GM13976 (cell line): ENCODE data around the gene OOSP3.
"Not testable (repeated sequence)": the region's sequence is repeated elsewhere in the genome, so short reads cannot be mapped to it uniquely, and the experiment has no call there.

Source experiments
- DNase-seq: peaks from one replicate; pipeline ENCODE4 v3.0.0; 2012; ENCODE audit warnings: low spot score
- CTCF ChIP-seq: IDR thresholded peaks from 2 replicates; pipeline ENCODE4 v1.5.1; 2012; ENCODE audit warnings: borderline replicate concordance, mild to moderate bottlenecking; ENCODE audit not compliant: insufficient read depth; ENCODE audit errors: extremely low read depth, missing control alignments, control extremely low read depth
- in situ Hi-C: fragments of 300-500 bp; cut with MboI; formaldehyde crosslinking; loops from one replicate; pipeline ENCODE4 v1.12.0; 2022; ENCODE audit warnings: low sequenced_read_pairs, mixed read lengths, inconsistent platforms; ENCODE audit not compliant: unreplicated experiment

OOSP3 gene

GRCh38 chr11:59894616-59895015 lies 16.0 kb downstream of the OOSP3 start:
- in situ Hi-C loops, result no loop called here
- no peak for TF ChIP-seq CTCF
- no peak for DNase-seq

GRCh38 chr11:59898046-59898445 lies 19.5 kb downstream of the OOSP3 start:
- TF ChIP-seq CTCF, result no peak
- no peak for DNase-seq
- in situ Hi-C loops, result no loop called here

GRCh38 chr11:59898650-59899049 lies 20.1 kb downstream of the OOSP3 start:
- TF ChIP-seq CTCF, result no peak
- in situ Hi-C loops, result no loop called here
- DNase-seq, result no peak

GRCh38 chr11:59899532-59899931 lies 20.9 kb downstream of the OOSP3 start:
- in situ Hi-C loops, result no loop called here
- DNase-seq, result no peak
- TF ChIP-seq CTCF, result no peak

- no peak for TF ChIP-seq CTCF
- DNase-seq, result no peak
- in situ Hi-C loops, result no loop called here
These were observed 22.0 kb downstream of the OOSP3 start for GRCh38 chr11:59900366-59901126.

- in situ Hi-C loops, result no loop called here
- TF ChIP-seq CTCF, result no peak
- DNase-seq, result no peak
These were observed 22.7 kb downstream of the OOSP3 start for GRCh38 chr11:59901306-59901705.

- in situ Hi-C loops, DNase-seq: not testable (repeated sequence)
These were observed 25.0 kb downstream of the OOSP3 start for GRCh38 chr11:59903569-59903968.
